MCF 10A (cell line): ENCODE measurements around the gene NES. TPM values are rescaled to one million over a fixed set of nuclear protein-coding genes. Genes with fewer than 3 reads are reported as not detected.

Experiments used
- BruUV-seq: library from RNA; stranded (reverse); fragments of 400-500 nt; replicated peaks from 2 replicates; lab custom pipeline; 2021; lab: Mats Ljungman, UMichigan
- CTCF ChIA-PET: fragments of 300-600 bp; sonication (Branson Sonifier 250); formaldehyde crosslinking; extraction: SDS; loops from one replicate; lab custom pipeline; 2021; ENCODE audit warnings: antibody characterized with exemption, inconsistent platforms; lab: Yijun Ruan, JAX
- POLR2A ChIA-PET: fragments of 300-600, 350-650 bp; sonication (Branson Sonifier 250); formaldehyde crosslinking; extraction: SDS; loops from one replicate; lab custom pipeline; 2020; ENCODE audit warnings: antibody characterized with exemption, inconsistent platforms; lab: Yijun Ruan, JAX
- DNase-seq: peaks from one replicate; pipeline ENCODE4 v3.0.0-alpha.2; 2018; ENCODE audit not compliant: unreplicated experiment
- H3K27ac Mint-ChIP-seq: one replicate; pipeline ENCODE4 v1.8.0; 2022; ENCODE audit warnings: mild to moderate bottlenecking, low read depth, mixed read lengths; ENCODE audit not compliant: unreplicated experiment
- H3K27me3 Mint-ChIP-seq: one replicate; pipeline ENCODE4 v1.8.0; 2022; ENCODE audit warnings: mixed read lengths; ENCODE audit not compliant: insufficient read depth, unreplicated experiment
- H3K36me3 Mint-ChIP-seq: one replicate; pipeline ENCODE4 v1.8.0; 2022; ENCODE audit warnings: mild to moderate bottlenecking, moderate library complexity, mixed read lengths; ENCODE audit not compliant: insufficient read depth, unreplicated experiment
- H3K4me1 Mint-ChIP-seq: one replicate; pipeline ENCODE4 v1.8.0; 2022; ENCODE audit warnings: mixed read lengths; ENCODE audit not compliant: insufficient read depth, unreplicated experiment
- H3K4me3 Mint-ChIP-seq: one replicate; pipeline ENCODE4 v1.8.0; 2022; ENCODE audit warnings: mild to moderate bottlenecking, moderate library complexity, mixed read lengths; ENCODE audit not compliant: unreplicated experiment
- H3K9me3 Mint-ChIP-seq: one replicate; pipeline ENCODE4 v1.8.0; 2022; ENCODE audit warnings: mixed read lengths; ENCODE audit not compliant: unreplicated experiment
- CTCF ChIP-seq: fragments of 200-600 bp; IDR thresholded peaks from one replicate; pipeline ENCODE4 v1.8.0; 2022; ENCODE audit warnings: antibody characterized with exemption, mild to moderate bottlenecking; ENCODE audit not compliant: unreplicated experiment
- intact Hi-C: fragments of 100-400 bp; cut with micrococcal nuclease; formaldehyde crosslinking; loops from 2 replicates; pipeline ENCODE4 v1.14.1; 2022
- total RNA-seq: library from RNA; stranded (reverse); gene quantifications from 2 replicates; pipeline ENCODE4 v1.2.3, GENCODE V29; 2022

The NES gene
- total RNA-seq, 1 experiment from 2014 or later, result not detected

- Mint-ChIP-seq H3K9me3 (no peaks in the 10 kb centered on the region), H3K4me3 (peak overlapping the region; percentile 30), H3K36me3 (peaks cover 18% of the 10 kb centered on the region), H3K27ac (no peak overlapping the region), H3K27me3 (no peaks in the 10 kb centered on the region), H3K4me1 (peaks cover 36% of the 10 kb centered on the region)
- DNase-seq, result peak; percentile 64
- CTCF ChIA-PET, result interaction anchor here (0.5 to 13.0 kb wide), 44 partner anchors 7 to 501 kb away, joined by 3 to 552 read pairs (median 5); partner anchors contain the start of genes BCAN, CRABP2, HAPLN2 and ISG20L2
- intact Hi-C loops, result loop anchor here (1.0 kb wide), 1 partner anchor 30 kb away; no protein-coding TSS in a partner anchor
- no TSS peak for BruUV-seq
- POLR2A ChIA-PET, result interaction anchor here (0.6 to 0.7 kb wide), 2 partner anchors 64 to 69 kb away, joined by 3 read pairs; no protein-coding TSS in a partner anchor
- TF ChIP-seq CTCF, result peak; percentile 98
Measured at GRCh38 chr1:156656806-156657740, 20.1 kb downstream of the NES start.

- H3K9me3 Mint-ChIP-seq, result no peaks in the 10 kb centered on the region
- no peaks in the 10 kb centered on the region for H3K27me3 Mint-ChIP-seq
- TF ChIP-seq CTCF, result no peak
- intact Hi-C loops, result no loop called here
- BruUV-seq, result no TSS peak
- peaks cover 18% of the 10 kb centered on the region for H3K36me3 Mint-ChIP-seq
- DNase-seq, result no peak
- POLR2A ChIA-PET, result interaction anchor here (0.6 kb wide), 1 partner anchor 71 kb away, joined by 3 read pairs; no protein-coding TSS in a partner anchor
- H3K4me1 Mint-ChIP-seq, result peaks cover 28% of the 10 kb centered on the region
- H3K4me3 Mint-ChIP-seq, result no peak overlapping the region
- CTCF ChIA-PET, result interaction anchor here (0.5 to 13.0 kb wide), 13 partner anchors 6 to 500 kb away, joined by 3 to 552 read pairs (median 7); partner anchors contain the start of genes BCAN, HAPLN2 and NES
- H3K27ac Mint-ChIP-seq, result no peak overlapping the region
Measured at GRCh38 chr1:156655904-156656516, 21.2 kb downstream of the NES start.

- intact Hi-C loops, result no loop called here
- TF ChIP-seq CTCF, result no peak
- H3K4me1 Mint-ChIP-seq, result peaks cover 23% of the 10 kb centered on the region
- DNase-seq, result no peak
- H3K9me3 Mint-ChIP-seq, result no peaks in the 10 kb centered on the region
- no peaks in the 10 kb centered on the region for H3K27me3 Mint-ChIP-seq
- BruUV-seq, result no TSS peak
- CTCF ChIA-PET, result interaction anchor here (0.5 to 13.0 kb wide), 11 partner anchors 11 to 269 kb away, joined by 3 to 552 read pairs (median 6); partner anchors contain the start of genes BCAN, HAPLN2, MEF2D and NES
- no peak overlapping the region for H3K4me3 Mint-ChIP-seq
- H3K36me3 Mint-ChIP-seq, result peaks cover 18% of the 10 kb centered on the region
- no peak overlapping the region for H3K27ac Mint-ChIP-seq
- POLR2A ChIA-PET, result interaction anchor here (0.6 to 0.7 kb wide), 2 partner anchors 9 to 71 kb away, joined by 3 read pairs; no protein-coding TSS in a partner anchor
Measured at GRCh38 chr1:156655151-156655903, 21.9 kb downstream of the NES start.
